Sigmoid colon (tissue), 4 donors: Measurements from ENCODE around the gene C1orf21.

ENCODE experiments used
- POLR2A ChIP-seq, 2 donors: fragments of 450-650 bp; IDR thresholded peaks; one replicate each; pipeline ENCODE4 v1.6.1; 2016; ENCODE audit warnings: antibody characterized with exemption in 2 of 2, mild to moderate bottlenecking in 2 of 2, moderate library complexity in 2 of 2
- POLR2AphosphoS5 ChIP-seq, 4 donors: sonication (generic); formaldehyde crosslinking; IDR thresholded peaks; one replicate each; pipeline ENCODE4 v1.6.1; 2017; ENCODE audit warnings: antibody characterized with exemption in 4 of 4
- TF ChIP-seq, protein P1 (sequence below), 4 experiments: fragments of 450-650 bp in 3 of 4; fragments of 200-600 bp in 1 of 4; IDR thresholded peaks; one replicate each; pipeline ENCODE4 v1.5.1; 2016 to 2019; ENCODE audit warnings: antibody characterized with exemption in 4 of 4, mild to moderate bottlenecking in 3 of 4, moderate library complexity in 2 of 4

DNA sequence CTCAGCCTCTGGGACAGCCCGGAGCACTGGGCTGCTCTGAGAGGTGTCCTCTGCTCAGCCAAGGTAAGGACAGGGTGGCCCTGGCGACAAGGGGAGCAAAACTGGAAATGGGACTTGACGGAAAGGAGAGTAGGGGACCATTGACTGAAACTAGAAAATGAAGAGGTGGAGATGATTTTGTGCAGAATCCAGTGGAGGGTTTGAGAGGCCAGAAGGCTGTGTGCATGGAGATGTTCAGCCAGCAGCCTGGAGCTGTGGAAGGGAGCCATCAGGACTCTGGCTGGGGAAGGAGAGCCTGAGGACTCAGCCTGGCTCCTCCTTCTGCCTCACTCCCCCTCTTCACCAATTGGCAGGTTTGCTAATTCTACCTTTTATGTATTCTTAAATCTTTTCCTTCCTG is 253.7 kb downstream of the C1orf21 start:
- TF ChIP-seq, protein P1, sequence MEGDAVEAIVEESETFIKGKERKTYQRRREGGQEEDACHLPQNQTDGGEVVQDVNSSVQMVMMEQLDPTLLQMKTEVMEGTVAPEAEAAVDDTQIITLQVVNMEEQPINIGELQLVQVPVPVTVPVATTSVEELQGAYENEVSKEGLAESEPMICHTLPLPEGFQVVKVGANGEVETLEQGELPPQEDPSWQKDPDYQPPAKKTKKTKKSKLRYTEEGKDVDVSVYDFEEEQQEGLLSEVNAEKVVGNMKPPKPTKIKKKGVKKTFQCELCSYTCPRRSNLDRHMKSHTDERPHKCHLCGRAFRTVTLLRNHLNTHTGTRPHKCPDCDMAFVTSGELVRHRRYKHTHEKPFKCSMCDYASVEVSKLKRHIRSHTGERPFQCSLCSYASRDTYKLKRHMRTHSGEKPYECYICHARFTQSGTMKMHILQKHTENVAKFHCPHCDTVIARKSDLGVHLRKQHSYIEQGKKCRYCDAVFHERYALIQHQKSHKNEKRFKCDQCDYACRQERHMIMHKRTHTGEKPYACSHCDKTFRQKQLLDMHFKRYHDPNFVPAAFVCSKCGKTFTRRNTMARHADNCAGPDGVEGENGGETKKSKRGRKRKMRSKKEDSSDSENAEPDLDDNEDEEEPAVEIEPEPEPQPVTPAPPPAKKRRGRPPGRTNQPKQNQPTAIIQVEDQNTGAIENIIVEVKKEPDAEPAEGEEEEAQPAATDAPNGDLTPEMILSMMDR (IDR thresholded peaks at IDR 0.05) = no peak
- no peak for TF ChIP-seq POLR2A (IDR thresholded peaks at IDR 0.05)
- TF ChIP-seq POLR2AphosphoS5 (IDR thresholded peaks at IDR 0.05) = no peak
